ENCODE data around the gene NCOA5.

The NCOA5 gene

GRCh38 chr20:46035253-46035652 lies 54.5 kb downstream of the NCOA5 start:
- H3K27ac ChIP-seq: no peak overlapping the region
- no peak for TF ChIP-seq CTCF (conservative IDR thresholded peaks at IDR 0.05)
- no peak for TF ChIP-seq ZFX (IDR thresholded peaks at IDR 0.05)

GRCh38 chr20:46034039-46034438 lies 55.7 kb downstream of the NCOA5 start:
- no peak for TF ChIP-seq CTCF (conservative IDR thresholded peaks at IDR 0.05)
- TF ChIP-seq ZFX (IDR thresholded peaks at IDR 0.05): no peak
- H3K27ac ChIP-seq: no peak overlapping the region

- TF ChIP-seq ZFX (IDR thresholded peaks at IDR 0.05) (no peak), CTCF (conservative IDR thresholded peaks at IDR 0.05) (no peak)
- no peak overlapping the region for H3K27ac ChIP-seq
Observed at GRCh38 chr20:46031701-46032254, 58.0 kb downstream of the NCOA5 start.

GRCh38 chr20:46031014-46031569 lies 58.7 kb downstream of the NCOA5 start:
- TF ChIP-seq CTCF (conservative IDR thresholded peaks at IDR 0.05) (no peak), ZFX (IDR thresholded peaks at IDR 0.05) (no peak)
- no peak overlapping the region for H3K27ac ChIP-seq

- no peak for TF ChIP-seq ZFX (IDR thresholded peaks at IDR 0.05)
- no peak for TF ChIP-seq CTCF (conservative IDR thresholded peaks at IDR 0.05)
- no peak overlapping the region for H3K27ac ChIP-seq
Observed at GRCh38 chr20:46030284-46031013, 59.3 kb downstream of the NCOA5 start.

GRCh38 chr20:46028772-46029371 lies 60.9 kb downstream of the NCOA5 start, which contains the start of gene SLC12A5:
Gene SLC12A5 (plus strand): TSS chr20:46029215. CDS start chr20:46029345, 130 bp downstream.
- TF ChIP-seq CTCF (conservative IDR thresholded peaks at IDR 0.05) (no peak), ZFX (IDR thresholded peaks at IDR 0.05) (no peak)
- no peak within 1 kb of the TSS for H3K27ac ChIP-seq

- H3K27ac ChIP-seq: no peak overlapping the region
- TF ChIP-seq CTCF (conservative IDR thresholded peaks at IDR 0.05) (no peak), ZFX (IDR thresholded peaks at IDR 0.05) (no peak)
Observed at GRCh38 chr20:46028110-46028509, 61.7 kb downstream of the NCOA5 start.
